K562 (cell line): Measurements from ENCODE around the gene NFYC.
"Not testable (repeated sequence)": the region's sequence is repeated elsewhere in the genome, so short reads cannot be mapped to it uniquely, and the experiment has no call there.

ENCODE experiments used
- ARHGAP35 ChIP-seq: fragments of 450-650 bp; IDR thresholded peaks from 2 replicates; pipeline ENCODE4 v1.6.1; 2018; ENCODE audit not compliant: partially characterized antibody
- ETV6 ChIP-seq, 3 experiments: fragments of 150-350 bp in 1 of 3; sonication (generic) in 1 of 3; formaldehyde crosslinking in 1 of 3; IDR thresholded peaks; 2 replicates each; pipeline versions ENCODE4 v1.6.1 to v1.8.0; 2014 to 2022; ENCODE audit warnings: borderline replicate concordance in 2 of 3, low read depth in 2 of 3, antibody characterized with exemption in 1 of 3, low read length in 1 of 3, mild to moderate bottlenecking in 1 of 3, missing genetic modification reagents in 1 of 3
- FOXA1 ChIP-seq: fragments of 450-650 bp; IDR thresholded peaks from 2 replicates; pipeline ENCODE4 v1.6.1; 2016; ENCODE audit warnings: mild to moderate bottlenecking, borderline replicate concordance
- FOXA3 ChIP-seq, 2 experiments: fragments of 450-650 bp in 1 of 2; sonication (generic) in 1 of 2; formaldehyde crosslinking; IDR thresholded peaks in 1 of 2; conservative IDR thresholded peaks in 1 of 2; 2 replicates each; pipeline versions ENCODE4 v1.4.0 to v1.8.0; 2020 to 2022; ENCODE audit warnings: mild to moderate bottlenecking in 2 of 2, missing genetic modification reagents in 1 of 2
- NR2F6 ChIP-seq: fragments of 450-650 bp; formaldehyde crosslinking; IDR thresholded peaks from 2 replicates; pipeline ENCODE4 v1.4.0; 2020; ENCODE audit warnings: mild to moderate bottlenecking
- RBBP5 ChIP-seq: fragments of 200-600 bp; sonication (generic); IDR thresholded peaks from 2 replicates; pipeline ENCODE4 v1.6.1; 2012; ENCODE audit warnings: borderline replicate concordance, mild to moderate bottlenecking, low read length, control low read depth, inconsistent platforms; ENCODE audit not compliant: insufficient read depth, poor library complexity, severe bottlenecking
- SIN3A ChIP-seq, 2 experiments: fragments of 150-350 bp in 1 of 2; IDR thresholded peaks; 2 replicates each; pipeline ENCODE4 v1.6.1; 2011 to 2016; ENCODE audit warnings: borderline replicate concordance in 2 of 2, low read depth in 2 of 2, low read length in 2 of 2, mild to moderate bottlenecking in 2 of 2, moderate library complexity in 2 of 2; ENCODE audit not compliant: control insufficient read depth in 1 of 2

GRCh38 chr1:40727662-40728061 is 36.2 kb downstream of the NFYC start:
- TF ChIP-seq FOXA1; SIN3A (IDR thresholded peaks at IDR 0.05; ENCODE audit: borderline replicate concordance in 2 of 2, control insufficient read depth in 1 of 2, low read depth in 2 of 2, low read length in 2 of 2); NR2F6 (CRISPR knock-in tag); FOXA3 (CRISPR knock-in tag; conservative IDR thresholded peaks at IDR 0.05 in 1 of 2, IDR thresholded peaks at IDR 0.05 in 1 of 2); ETV6 (IDR thresholded peaks at IDR 0.05; ENCODE audit: borderline replicate concordance in 1 of 2, low read depth in 2 of 2, low read length in 1 of 2); ETV6 (CRISPR knock-in tag; IDR thresholded peaks at IDR 0.05; ENCODE audit: borderline replicate concordance); RBBP5; ARHGAP35: not testable (repeated sequence)
